ENCODE measurements around the gene MEGF11. TPM values are rescaled to one million over a fixed set of nuclear protein-coding genes. Genes with fewer than 3 reads are reported as not detected.

The MEGF11 gene
- total RNA-seq, 6 experiments from 2014 or later, result not detected

DNA sequence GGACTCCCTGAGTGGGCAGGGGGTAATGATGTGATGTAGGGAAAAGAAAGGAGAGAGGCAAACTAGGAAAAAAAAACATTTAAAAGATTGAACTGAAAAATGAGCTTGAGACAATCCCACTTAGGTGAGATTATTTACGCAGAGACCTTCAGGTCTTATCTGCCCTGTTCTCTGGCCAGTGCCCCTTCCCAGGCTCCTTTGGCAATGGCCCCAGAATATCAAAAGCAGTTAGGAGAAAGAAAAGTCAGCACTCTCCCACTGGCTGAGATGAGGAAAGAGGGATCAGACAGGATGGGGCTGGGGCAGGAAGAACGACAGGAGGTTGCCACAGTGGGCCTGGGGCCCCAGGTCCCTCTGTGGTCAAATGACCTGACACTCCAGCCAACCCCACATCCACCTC, 105.4 kb downstream of the MEGF11 start:
- TF ChIP-seq, protein P1, sequence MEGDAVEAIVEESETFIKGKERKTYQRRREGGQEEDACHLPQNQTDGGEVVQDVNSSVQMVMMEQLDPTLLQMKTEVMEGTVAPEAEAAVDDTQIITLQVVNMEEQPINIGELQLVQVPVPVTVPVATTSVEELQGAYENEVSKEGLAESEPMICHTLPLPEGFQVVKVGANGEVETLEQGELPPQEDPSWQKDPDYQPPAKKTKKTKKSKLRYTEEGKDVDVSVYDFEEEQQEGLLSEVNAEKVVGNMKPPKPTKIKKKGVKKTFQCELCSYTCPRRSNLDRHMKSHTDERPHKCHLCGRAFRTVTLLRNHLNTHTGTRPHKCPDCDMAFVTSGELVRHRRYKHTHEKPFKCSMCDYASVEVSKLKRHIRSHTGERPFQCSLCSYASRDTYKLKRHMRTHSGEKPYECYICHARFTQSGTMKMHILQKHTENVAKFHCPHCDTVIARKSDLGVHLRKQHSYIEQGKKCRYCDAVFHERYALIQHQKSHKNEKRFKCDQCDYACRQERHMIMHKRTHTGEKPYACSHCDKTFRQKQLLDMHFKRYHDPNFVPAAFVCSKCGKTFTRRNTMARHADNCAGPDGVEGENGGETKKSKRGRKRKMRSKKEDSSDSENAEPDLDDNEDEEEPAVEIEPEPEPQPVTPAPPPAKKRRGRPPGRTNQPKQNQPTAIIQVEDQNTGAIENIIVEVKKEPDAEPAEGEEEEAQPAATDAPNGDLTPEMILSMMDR (IDR thresholded peaks at IDR 0.05), result no peak
- TF ChIP-seq POLR2A (IDR thresholded peaks at IDR 0.05), result no peak
- WGBS (ENCODE audit: insufficient coverage, low coverage, low lambda C conversion rate, missing lambda C conversion rate), result 46% methylated on average over 2 of the region's 2 CpGs
- no peaks in the 10 kb centered on the region for H3K27me3 ChIP-seq

DNA sequence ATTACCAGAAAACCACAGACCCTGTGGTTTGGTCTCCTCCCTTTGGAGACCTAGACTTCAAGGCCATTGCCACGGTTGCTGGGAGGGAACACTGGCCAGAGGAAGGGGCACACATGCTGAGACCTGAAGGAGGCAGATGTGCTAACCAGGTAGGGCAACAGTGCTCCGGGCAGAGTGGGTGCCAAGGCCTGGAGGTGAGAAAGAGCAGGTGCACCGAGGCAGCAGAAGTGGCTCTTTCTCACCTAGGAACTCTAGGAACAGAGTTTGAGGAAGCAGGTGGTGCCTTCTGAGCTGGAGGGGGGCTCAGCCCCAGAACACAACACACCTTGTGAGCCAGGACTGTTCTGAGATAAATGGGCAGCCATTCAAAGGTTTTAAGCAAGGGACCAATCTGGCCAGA, 106.1 kb downstream of the MEGF11 start:
- H3K27me3 ChIP-seq, result no peaks in the 10 kb centered on the region
- no peak for DNase-seq
- no peak for ATAC-seq
- no peak overlapping the region for H3K27ac ChIP-seq
- no peaks in the 10 kb centered on the region for H3K36me3 ChIP-seq
- H3K4me3 ChIP-seq, result no peak overlapping the region
- intact Hi-C loops (cut with DNase I), result no loop called here
- H3K9me3 ChIP-seq, result no peaks in the 10 kb centered on the region
- 42% methylated on average over 2 of the region's 3 CpGs for WGBS (ENCODE audit: insufficient coverage, low coverage, low lambda C conversion rate, missing lambda C conversion rate)
- TF ChIP-seq, protein P1 (IDR thresholded peaks at IDR 0.05), result no peak
- TF ChIP-seq POLR2A (IDR thresholded peaks at IDR 0.05), result no peak
- H3K4me1 ChIP-seq, result no peaks in the 10 kb centered on the region

More for the DNA sequence above, 105.4 kb downstream of the MEGF11 start:
- H3K9me3 ChIP-seq, result no peaks in the 10 kb centered on the region
- no peaks in the 10 kb centered on the region for H3K36me3 ChIP-seq
- H3K4me1 ChIP-seq, result no peaks in the 10 kb centered on the region
- H3K4me3 ChIP-seq, result no peak overlapping the region
- intact Hi-C loops (cut with DNase I), result no loop called here
- ATAC-seq, result no peak
- DNase-seq, result no peak
- no peak overlapping the region for H3K27ac ChIP-seq

- Histone ChIP-seq H3K36me3 (no peaks in the 10 kb centered on the region), H3K9me3 (no peaks in the 10 kb centered on the region), H3K4me1 (no peaks in the 10 kb centered on the region), H3K4me3 (no peak overlapping the region), H3K27me3 (no peaks in the 10 kb centered on the region), H3K27ac (no peak overlapping the region)
- WGBS (ENCODE audit: insufficient coverage, low coverage, low lambda C conversion rate, missing lambda C conversion rate), result 35% methylated on average over 6 of the region's 6 CpGs
- no peak for TF ChIP-seq POLR2A (IDR thresholded peaks at IDR 0.05)
- TF ChIP-seq, protein P1 (IDR thresholded peaks at IDR 0.05), result no peak
- DNase-seq (no peak), ATAC-seq (no peak)
- intact Hi-C loops (cut with DNase I), result no loop called here
These were observed 107.8 kb downstream of the MEGF11 start for GRCh38 chr15:66145726-66146182.

- ATAC-seq, result no peak
- no peaks in the 10 kb centered on the region for H3K9me3 ChIP-seq
- no peaks in the 10 kb centered on the region for H3K27me3 ChIP-seq
- no peaks in the 10 kb centered on the region for H3K4me1 ChIP-seq
- no peaks in the 10 kb centered on the region for H3K36me3 ChIP-seq
- WGBS (ENCODE audit: insufficient coverage, low coverage, low lambda C conversion rate, missing lambda C conversion rate), result 43% methylated on average over 7 of the region's 8 CpGs
- no peak overlapping the region for H3K27ac ChIP-seq
- TF ChIP-seq, protein P1 (IDR thresholded peaks at IDR 0.05), result no peak
- TF ChIP-seq POLR2A (IDR thresholded peaks at IDR 0.05), result no peak
- intact Hi-C loops (cut with DNase I), result no loop called here
- no peak for DNase-seq
- no peak overlapping the region for H3K4me3 ChIP-seq
These were observed 108.4 kb downstream of the MEGF11 start for GRCh38 chr15:66144978-66145725.

Measured in right lobe of liver (tissue), 6 donors.